ENCODE results near the gene ASAP2.
"Not testable (repeated sequence)": the region's sequence is repeated elsewhere in the genome, so short reads cannot be mapped to it uniquely, and the experiment has no call there.

The ASAP2 gene

DNA sequence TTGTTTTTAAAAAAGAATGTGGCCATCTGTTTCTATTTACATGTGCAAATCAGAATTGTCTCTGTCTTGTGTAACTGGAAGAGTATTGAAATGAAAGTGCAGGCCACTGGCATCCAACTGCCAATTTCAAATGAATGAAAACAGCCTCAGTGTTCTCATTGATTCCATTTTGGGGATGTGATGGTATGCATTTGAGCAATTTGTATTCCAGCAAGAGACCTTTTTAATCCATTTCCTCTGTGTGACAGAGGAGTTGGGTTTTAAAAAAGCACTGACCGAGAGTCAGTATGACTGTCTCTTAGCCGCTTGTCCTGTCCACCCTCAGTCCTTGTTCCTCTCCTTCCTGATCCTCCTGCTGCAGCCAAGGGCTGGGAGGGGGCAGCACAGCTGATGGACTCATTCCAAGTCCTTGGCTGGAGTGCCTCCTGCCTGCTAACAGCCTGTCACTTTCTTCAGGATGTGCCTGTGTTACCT, 50.0 kb downstream of the ASAP2 start:
- no peak for DNase-seq

DNA sequence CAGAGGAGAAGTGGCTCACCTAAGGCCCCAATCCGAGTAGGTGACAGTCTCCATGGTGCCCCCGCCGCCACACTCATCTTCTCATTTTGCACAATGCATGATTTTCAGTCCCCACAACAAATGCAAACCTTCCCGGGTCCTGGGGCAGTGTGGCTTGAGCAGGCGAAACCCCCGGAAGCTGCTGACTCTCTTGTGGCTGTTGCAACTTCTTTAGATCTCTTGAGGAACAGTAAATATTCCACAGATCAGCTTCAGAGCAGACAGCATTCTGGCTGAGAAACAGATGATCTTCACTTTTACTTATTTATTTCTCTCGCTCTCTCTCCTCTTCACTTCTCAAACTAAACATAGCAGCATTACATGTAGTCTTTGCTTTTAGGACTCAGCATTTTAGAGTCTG, 51.9 kb downstream of the ASAP2 start:
- DNase-seq = no peak

DNA sequence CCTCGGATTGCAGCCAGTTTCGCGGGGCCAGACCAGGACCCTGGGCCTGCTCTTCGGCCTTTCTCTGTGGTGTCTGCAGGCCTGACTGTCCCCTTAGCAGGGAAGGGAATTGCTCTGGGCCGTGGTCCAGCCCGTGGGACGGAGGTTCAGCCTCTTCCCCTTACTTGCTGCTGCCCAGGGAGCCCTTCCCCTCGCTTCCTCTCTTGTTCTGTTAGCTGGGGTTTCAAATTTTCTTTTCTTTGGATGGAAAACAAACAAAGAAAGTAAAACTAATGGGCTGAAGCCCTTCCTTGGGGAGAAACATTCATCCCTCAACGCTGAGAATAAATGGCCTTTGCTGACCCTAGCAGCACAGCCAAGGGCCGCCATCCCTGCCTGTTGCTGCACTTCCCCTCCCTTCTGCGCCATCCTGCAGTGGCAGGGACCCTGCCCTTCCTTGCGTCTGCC, 52.4 kb downstream of the ASAP2 start:
- DNase-seq = no peak

DNA sequence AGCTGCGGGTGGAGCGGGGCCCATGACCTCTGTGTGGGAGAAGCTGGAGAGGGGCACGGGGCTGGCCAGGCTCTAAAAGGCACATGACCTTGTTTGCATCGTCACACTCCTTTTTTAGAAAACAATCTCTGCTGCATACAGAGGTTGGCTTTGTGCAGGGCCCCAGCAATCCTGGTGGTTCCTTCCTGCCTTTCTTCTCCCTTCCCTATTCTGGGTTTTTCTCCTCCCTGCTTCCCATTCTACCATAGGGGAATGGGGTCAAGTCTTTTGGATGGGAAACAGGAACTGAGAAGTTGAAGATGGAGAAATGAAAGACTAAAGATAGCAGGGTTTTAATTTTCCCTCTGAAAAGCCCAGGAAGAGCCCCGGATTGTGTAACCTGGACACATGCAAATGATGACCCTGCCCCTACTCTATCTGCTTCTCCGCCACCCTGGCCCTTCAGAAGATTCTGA, 53.9 kb downstream of the ASAP2 start:
- no peak for DNase-seq

DNA sequence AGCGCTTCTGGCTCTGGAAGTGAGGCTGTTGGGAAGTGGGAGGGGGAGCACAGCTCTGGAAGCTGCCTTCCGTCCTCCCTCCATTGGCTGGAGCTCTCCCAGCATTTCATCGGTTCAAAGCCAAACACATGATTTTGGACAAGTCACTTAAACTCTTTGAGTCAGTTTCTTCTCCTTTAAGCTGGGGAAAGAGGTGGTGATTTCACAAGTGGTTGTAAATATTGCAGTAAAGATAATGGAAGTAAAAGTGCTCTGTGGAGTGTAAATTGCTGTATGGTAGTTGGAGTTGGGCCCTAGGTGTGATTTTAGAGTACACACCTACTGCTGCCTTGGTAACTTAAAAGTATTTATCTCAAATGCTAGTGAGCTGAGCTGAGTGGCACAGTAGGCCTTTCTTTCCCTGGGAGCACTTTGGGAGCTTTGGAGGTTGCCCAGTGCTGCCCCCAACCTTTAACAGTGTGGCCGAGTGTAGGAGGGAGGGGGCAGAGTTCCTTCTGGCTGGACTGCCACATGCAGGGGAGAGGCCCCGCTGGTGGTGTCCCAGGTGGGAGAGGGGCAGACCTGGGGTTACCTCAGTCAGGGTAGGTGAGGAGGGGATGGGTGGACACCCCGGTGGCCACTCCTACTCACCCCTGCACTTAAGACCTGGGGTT, 54.7 kb downstream of the ASAP2 start:
- DNase-seq = no peak

DNA sequence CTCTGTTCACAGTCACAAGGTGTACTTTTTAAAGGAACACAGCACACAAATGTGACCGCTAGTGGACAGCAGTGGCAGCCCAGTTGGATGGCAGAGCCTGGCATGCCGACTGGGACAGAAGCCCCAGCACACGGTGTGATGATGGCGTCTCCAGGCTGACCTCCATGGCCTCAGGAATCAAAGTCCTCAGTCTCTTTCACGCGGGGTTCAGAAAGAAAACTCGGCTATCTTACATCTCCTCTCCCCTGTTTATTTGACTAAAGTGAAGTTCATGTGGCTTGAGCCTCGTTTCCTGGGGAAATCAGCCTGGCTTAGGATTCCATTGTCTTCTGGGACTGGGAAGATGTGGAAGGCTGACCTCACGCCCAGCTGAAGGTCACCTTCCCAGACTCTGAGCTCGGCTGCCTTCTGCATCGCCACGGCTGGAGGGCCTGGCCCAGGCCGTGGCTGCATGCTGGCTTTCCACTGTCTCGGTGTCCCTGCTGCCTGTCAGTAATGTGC, 56.1 kb downstream of the ASAP2 start:
- DNase-seq = peak; percentile 67

DNA sequence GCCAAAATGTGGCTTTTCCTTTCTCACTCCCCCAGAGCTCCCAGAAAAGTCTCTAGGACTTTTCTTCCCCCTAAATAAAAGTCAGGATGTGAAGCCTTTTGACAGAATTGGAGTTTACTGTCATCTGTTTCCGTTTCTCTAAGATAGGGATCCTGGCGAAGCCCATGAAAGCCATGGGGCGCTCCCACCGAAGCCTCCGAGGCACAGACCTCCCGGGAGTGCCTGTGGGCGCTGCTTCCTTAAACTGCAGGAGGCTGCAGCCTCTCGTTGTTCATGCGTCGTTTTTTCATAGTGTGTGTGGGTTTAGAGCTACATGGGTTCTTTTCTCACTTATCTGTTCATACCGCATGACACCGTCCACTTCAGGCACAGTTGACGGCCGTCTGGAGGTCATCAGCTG, 56.8 kb downstream of the ASAP2 start:
- DNase-seq = no peak

DNA sequence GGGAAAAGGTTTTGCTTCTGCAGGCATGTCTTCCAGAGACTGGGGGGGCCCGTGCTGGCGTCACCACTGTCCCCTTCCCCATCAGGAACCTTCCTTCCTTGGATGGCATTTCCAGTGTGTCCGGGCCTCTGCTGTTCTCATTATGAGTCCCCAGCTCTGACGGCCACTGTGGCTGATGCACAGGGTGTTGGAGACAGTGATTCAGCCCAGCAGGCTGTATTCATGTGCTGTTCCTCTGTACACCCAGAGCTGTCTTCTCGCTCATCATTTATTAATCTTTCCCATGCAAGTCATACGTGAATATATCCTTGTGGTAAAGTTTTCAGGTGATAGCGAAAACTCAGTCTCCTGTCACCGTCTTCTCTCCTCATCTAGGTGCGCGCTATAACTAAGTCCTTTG, 57.7 kb downstream of the ASAP2 start:
- no peak for DNase-seq

DNA sequence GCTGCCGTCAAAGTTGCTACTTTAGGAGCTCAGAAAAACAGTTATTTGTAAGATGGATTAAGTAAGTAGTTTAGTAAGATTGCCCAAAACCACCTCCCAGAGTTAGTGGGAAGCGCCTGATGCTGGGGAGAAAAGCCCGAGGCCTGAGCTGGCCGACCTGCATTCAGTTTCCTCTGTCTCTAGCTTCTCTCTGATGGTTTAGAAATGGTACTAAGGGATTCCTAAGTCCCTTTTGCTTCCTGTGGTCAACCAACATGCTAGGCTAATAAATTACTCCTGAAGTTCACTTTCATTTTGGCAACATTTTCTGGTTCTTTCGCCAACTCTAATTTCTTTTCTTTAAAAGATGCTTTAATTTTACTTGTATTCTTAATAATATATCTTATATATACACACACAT, 60.1 kb downstream of the ASAP2 start:
- no peak for DNase-seq

DNA sequence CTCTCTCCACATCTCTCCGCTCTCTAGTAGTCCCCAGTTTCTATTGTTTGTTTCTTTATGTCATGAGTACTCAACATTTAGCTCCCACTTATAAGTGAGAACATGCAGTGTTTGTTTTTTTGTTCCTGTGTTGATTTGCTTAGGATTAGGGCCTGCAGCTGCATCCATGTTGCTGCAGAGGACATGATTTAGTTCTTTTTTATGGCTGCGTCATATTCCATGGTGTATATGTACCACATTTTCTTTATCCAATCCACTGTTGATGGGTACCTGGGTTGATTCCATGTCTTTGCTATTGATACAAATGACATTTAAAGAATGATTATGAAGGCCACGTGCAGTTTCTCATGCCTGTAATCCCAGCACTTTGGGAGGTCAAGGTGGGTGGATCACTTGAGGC, 60.7 kb downstream of the ASAP2 start:
- DNase-seq = not testable (repeated sequence)

DNA sequence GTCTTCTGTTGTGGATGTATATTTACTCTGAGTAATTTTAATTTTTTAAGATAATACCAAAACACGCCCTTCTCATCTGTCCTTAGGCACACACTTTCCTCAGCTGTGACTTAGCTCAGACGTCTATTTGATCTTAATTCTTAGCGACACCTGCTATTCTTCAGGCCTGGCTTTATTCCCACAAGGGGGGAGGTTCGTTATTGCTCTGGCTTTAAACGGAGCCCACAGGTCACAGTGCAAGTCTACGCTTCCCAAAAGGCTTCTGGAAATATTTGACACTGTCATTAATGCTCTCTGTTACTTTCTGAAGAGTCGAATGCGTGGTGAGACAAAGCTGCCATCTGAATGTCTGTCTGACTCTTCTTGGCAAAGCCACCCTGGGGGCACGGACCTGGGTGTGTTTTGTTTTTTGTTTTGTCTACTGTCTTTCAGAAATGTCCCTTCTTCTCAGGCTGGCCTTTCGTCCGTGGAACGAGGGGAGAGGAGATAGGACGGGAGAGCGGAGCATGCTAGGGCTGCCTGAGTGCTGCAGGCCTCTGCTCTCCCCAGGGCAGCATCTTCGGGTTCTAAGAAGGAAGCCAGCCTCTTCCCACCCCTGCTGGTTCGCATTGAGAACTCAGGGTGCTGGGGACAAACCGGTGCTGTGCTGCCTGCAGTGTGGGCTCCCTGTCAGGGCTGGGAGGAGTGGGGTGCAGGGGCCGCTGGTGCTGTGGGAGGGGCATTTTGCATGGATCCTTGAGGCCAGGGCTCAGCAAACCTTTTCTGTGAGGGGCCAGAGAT, 61.9 kb downstream of the ASAP2 start:
- DNase-seq = peak; percentile 77

DNA sequence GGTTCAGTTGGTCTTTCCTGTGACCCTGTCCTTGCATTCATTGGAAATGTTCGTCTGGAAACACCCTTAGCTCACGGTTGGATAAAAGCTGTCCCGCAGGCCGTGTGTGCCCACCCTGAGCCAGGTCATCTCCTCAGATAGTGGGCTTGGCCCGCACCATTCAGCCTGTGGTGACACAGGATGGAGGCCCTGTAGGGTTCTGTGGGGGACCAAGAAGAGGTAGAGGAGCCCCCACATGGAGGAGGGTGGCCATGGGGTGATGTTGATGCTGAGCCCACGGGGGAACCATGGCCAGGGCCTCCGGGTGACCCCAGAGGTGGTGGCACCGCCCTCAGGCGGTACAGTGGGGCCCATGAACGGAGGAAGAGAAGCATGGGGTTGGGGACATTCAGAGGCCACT, 62.7 kb downstream of the ASAP2 start:
- DNase-seq = no peak

DNA sequence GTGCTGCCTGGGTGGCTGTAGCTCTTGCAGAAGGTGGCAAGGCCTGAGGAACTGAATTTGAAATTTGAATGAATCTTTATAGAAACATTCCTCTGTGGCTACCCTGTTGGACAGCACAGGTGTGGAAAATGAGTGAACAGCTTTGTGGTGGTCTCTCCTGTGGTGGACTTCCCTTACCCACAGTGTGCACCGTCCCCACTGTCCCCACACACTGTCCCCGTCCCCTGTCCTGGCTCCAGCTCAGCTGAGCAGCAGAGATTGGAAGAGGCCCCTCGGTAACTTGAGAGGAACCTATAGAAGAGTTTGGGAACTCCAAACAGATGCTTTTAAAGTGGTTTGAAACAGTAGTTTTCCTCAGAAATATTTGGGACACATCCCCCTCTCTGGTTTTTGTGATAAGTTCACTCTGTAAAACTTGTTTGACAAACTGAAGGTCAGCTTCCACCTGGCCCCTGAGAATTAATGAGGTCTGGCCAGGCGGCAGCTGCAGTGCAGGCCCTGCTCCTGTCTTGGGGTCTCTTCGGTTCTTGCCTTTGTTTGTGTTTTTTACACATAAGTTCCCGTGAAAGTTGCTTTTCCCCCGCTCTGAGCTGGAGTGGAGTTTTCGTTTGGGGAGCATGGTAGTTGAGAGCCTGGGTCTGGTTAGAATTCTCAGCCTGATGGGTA, 63.2 kb downstream of the ASAP2 start:
- DNase-seq = no peak

DNA sequence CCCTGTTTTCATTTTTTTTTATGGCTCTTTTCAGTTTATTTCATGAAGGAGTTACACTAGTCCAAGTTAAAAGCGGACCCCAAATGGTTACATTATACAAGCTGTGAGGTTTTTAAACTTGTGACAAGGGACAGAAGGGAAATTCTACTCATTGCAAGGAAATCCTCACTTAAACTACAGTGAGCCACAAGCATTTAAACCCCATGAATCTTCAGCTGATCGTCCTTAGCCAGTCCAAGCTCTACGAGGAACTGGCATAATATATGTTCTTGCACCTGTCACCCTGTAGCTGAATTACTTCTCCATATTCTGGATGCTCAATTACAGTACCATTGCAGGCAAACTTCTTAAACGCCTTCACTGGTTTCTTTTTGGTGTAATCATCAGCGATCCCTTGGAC, 64.5 kb downstream of the ASAP2 start:
- DNase-seq = no peak

DNA sequence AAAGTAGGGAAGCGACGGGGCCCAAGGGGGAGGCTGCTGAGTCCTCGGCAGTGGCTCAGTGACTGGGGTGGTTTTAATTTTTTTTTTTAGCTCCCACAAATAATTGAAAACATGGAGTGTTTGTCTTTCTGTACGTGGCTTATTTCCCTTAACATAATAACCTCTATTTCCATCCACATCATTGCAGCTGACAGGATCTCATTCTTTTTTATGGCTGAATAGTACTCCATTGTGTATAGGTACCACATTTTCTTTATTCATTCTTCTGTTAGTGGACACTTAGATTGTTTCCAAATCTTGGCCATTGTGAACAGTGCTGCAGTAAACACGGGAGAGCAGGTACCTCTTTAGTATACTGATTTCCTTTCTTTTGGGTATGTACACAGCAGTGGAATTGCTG, 65.1 kb downstream of the ASAP2 start:
- DNase-seq = no peak

DNA sequence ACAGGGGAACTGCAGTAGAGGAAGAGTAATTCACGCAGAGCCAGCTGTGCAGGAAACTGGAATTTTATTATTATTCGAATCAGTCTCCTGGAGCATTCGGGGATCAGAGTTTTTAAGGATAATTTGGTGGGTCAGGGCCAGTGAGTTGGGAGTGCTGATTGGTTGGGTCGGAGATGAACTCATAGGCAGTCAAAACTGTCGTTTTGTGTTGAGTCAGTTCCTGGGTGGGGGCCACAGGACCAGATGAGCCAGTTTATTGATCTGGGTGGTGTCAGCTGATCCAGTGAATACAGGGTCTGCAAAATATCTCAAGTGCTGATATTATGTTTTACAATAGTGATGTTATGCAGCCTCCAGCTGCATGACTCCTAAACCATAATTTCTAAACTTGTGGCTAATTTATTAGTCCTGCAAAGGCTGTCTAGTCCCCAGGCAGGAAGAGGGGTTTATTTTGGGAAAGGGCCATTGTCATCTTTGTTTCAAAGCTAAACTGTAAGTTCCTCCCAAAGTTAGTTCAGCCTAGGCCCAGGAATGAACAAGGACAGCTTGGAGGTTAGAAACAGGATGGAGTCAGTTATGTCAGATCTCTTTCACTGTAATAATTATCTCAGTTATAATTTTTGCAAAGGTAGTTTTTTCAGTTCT, 67.0 kb downstream of the ASAP2 start:
- DNase-seq = no peak

DNA sequence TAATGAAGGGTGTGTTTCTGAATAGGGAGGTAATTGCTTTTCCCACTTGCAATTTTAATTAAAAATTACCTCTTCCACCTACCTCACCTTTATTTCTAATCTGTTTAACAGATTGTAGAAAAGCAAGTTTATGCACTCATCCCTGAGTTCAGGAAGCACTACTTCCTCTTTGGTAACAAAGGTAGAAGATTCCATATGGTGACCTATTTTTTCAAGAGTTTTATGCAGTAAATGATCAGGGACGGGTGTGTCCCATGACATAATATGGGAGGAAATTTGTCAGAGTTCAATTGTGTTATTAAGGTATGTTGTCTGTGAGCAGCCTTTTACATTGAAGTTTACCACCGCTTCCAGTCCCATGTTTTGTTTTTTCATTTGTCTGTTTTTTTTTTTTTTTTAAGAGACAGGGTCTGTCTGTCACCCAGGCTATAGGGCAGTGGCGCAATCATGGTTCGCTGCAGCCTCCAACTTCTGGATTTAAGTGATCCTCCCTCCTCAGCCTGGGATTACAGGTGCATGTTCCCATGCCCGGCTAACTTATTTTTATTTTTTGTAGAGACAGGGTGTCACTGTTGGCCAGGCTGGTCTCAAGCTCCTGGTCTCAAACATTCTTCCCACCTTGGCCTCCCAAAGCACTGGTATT, 68.2 kb downstream of the ASAP2 start:
- DNase-seq = no peak

DNA sequence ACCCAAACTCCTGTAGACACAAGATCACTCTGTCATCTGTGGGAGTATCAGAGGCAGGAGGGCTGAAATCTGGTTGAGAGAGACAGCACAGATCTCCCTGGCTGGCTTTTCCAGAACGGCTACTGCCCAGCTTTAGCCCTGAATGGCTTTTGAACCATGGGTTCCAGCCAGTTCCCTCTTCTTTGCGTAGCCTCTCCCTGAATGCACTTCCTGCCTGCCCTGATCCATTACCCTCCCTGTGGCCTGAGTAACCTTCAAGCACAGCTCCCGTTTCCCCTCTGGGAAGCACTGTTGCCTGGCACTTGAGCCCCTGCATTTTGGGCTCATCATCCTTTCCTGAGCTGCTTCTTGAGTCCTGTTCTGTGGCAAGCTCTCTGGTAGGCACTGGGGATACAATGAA, 68.8 kb downstream of the ASAP2 start:
- DNase-seq = no peak

DNA sequence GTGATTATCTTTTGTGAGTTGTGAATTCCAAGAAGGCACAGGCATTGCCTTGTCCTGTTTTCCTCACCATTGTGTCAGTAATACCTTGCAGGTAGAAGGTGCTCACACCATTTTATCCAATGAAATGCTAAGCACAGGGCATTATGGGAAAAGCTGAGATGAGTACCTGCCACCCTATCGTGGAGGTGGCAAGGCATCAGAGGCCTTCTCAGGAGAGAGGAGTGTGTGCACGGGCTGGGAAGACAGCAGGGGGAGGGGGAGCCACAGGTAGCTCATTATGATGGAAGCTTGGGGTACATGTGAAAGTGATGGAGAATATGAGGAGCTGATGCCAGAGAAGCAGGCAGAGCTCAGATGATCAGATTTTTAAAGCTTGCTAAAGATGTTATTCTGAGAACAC, 69.5 kb downstream of the ASAP2 start:
- no peak for DNase-seq

DNA sequence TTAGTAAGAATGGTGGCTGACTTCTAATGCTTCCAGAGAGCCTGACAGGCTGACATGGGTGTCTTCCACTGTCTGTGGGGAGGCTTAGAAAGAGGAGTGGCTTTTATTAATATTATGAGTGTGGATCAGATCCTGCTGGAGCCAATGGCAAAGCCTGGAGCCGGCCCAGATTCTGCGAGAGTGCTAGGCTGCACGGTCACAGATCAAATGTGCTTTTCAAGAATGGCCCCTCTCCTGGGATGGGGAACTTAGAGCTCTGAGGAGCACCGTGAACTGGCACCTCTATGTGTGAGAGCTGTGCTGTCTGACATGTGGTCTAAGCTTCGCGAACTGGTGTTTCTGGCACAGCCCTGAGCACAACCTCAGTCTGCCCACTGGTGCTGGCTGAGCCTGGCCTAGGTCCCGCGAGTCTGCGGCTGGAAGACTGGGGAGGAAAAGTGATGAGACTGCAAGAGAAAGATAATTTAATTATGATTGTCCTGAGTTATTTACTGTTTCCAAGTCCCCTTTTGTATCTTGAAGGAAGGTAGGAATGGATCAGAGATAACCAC, 70.4 kb downstream of the ASAP2 start:
- DNase-seq = no peak

DNA sequence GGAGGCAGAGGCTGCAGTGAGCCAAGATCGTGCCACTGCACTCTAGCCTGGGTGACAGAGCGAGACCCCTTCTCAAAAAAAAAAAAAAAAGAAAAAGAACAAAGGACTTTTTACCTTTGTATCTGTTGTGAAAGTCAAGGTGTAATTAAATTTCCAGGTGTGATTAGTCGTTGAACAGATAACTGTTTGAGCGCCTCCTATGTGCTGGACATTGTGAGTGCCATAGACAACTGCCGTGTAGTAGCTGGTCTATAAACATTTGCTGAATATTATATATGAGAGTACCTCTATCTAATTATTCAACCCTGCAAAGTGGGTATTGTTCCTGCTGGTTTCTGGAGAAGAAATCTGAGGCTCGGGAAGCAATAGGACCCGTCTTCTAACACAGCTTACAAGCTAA, 71.8 kb downstream of the ASAP2 start:
- no peak for DNase-seq

DNA sequence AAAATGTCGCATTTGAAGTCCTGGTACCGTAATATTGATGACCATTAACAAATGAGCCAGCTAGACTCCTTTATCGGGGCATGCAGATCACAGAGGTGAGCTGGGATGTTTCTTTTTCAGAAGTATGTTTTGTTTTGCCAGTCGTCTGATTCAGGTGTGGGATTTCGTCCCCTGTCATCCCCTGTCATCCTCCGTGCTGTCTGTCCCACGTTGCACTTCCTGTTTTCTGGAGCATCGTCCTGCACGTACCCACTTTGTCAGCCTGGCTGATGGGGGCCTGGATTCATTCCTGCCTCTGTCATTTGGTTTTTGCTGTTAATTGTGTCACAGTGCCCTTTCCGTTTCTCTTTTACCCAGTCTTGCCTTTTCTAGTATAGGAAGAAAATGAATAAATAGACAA, 72.8 kb downstream of the ASAP2 start:
- DNase-seq = no peak
